ENCODE data around the gene RIOK3.

GRCh38 chr18:23531912-23532311 is 78.8 kb downstream of the RIOK3 start:
- TF ChIP-seq CTCF (IDR thresholded peaks at IDR 0.05 in 4 of 5, conservative IDR thresholded peaks at IDR 0.05 in 1 of 5) (no peak), POLR2A (IDR thresholded peaks at IDR 0.05) (no peak)
